ENCODE measurements around the gene KIF6.

- TF ChIP-seq CTCF (IDR thresholded peaks at IDR 0.05), result no peak
- TF ChIP-seq EZH2 (IDR thresholded peaks at IDR 0.05; ENCODE audit: borderline replicate concordance, insufficient read depth, low read depth, low read length, poor library complexity, severe bottlenecking), result no peak
These were observed 161.5 kb downstream of the KIF6 start for GRCh38 chr6:39563566-39564311.

All from B cell (primary cell).